NCI-H1092 treated with DMSO at 0.1 percent for 48 hours (cell line): ENCODE data around the gene KCNH6.

Experiments used
- DNase-seq: peaks from one replicate; lab custom pipeline; 2025; lab: John Stamatoyannopoulos, UW

The KCNH6 gene

GRCh38 chr17:63523253-63523855 lies at the start of gene KCNH6:
TSS of gene KCNH6 (plus strand) at chr17:63523358. CDS start at chr17:63523414, 56 bp downstream.
- peak; percentile 15 for DNase-seq

GRCh38 chr17:63474174-63474573 lies 49.0 kb upstream of the KCNH6 start:
- peak; percentile 18 for DNase-seq

- DNase-seq = no peak
Observed at GRCh38 chr17:63474586-63475460, 48.3 kb upstream of the KCNH6 start.

GRCh38 chr17:63475491-63476412 lies 47.4 kb upstream of the KCNH6 start:
- no peak for DNase-seq

GRCh38 chr17:63476459-63476853 lies 46.7 kb upstream of the KCNH6 start:
- peak; percentile 60 for DNase-seq

- DNase-seq = peak; percentile 63
Observed at GRCh38 chr17:63476854-63477479, 46.2 kb upstream of the KCNH6 start, which contains the start of gene ACE. TSS of gene ACE (plus strand) at chr17:63477061. CDS start at chr17:63477095, 34 bp downstream.

- peak; percentile 66 for DNase-seq
Observed at GRCh38 chr17:63477480-63478440, 45.4 kb upstream of the KCNH6 start.

- DNase-seq = peak; percentile 34
Observed at GRCh38 chr17:63478814-63479494, 44.2 kb upstream of the KCNH6 start.

GRCh38 chr17:63479495-63480184 lies 43.5 kb upstream of the KCNH6 start:
- DNase-seq = peak; percentile 57

GRCh38 chr17:63480192-63480784 lies 42.9 kb upstream of the KCNH6 start:
- DNase-seq = no peak

GRCh38 chr17:63480826-63481487 lies 42.2 kb upstream of the KCNH6 start:
- peak; percentile 88 for DNase-seq

- DNase-seq = no peak
Observed at GRCh38 chr17:63481488-63481870, 41.7 kb upstream of the KCNH6 start.

- DNase-seq = no peak
Observed at GRCh38 chr17:63482509-63482908, 40.6 kb upstream of the KCNH6 start.

- DNase-seq = no peak
Observed at GRCh38 chr17:63483038-63483437, 40.1 kb upstream of the KCNH6 start.

GRCh38 chr17:63483655-63484575 lies 39.2 kb upstream of the KCNH6 start:
- DNase-seq = no peak

- DNase-seq = no peak
Observed at GRCh38 chr17:63486317-63487013, 36.7 kb upstream of the KCNH6 start.

- DNase-seq = no peak
Observed at GRCh38 chr17:63487014-63487339, 36.2 kb upstream of the KCNH6 start.
